GM21381 (cell line): Measurements from ENCODE around the gene MMP17.
"Not testable (repeated sequence)": the region's sequence is repeated elsewhere in the genome, so short reads cannot be mapped to it uniquely, and the experiment has no call there.

ENCODE experiments used
- ATAC-seq: cut with Tn5 transposase; IDR thresholded peaks from one replicate; pipeline ENCODE4 v1.9.1; 2021; ENCODE audit warnings: mild to moderate bottlenecking, moderate library complexity; ENCODE audit not compliant: unreplicated experiment

Gene MMP17

GRCh38 chr12:131799828-131800593 lies 28.2 kb upstream of the MMP17 start:
- no peak for ATAC-seq

- no peak for ATAC-seq
These were observed 27.5 kb upstream of the MMP17 start for GRCh38 chr12:131800594-131801135.

GRCh38 chr12:131801254-131801866 lies 26.8 kb upstream of the MMP17 start:
- ATAC-seq = no peak

GRCh38 chr12:131803961-131804521 lies 24.2 kb upstream of the MMP17 start:
- no peak for ATAC-seq

- no peak for ATAC-seq
These were observed 22.8 kb upstream of the MMP17 start for GRCh38 chr12:131805421-131805820.

GRCh38 chr12:131806674-131807073 lies 21.5 kb upstream of the MMP17 start:
- ATAC-seq = no peak

GRCh38 chr12:131808744-131809371 lies 19.3 kb upstream of the MMP17 start:
- peak; percentile 64 for ATAC-seq

- not testable (repeated sequence) for ATAC-seq
These were observed 18.5 kb upstream of the MMP17 start for GRCh38 chr12:131809476-131810254.

- no peak for ATAC-seq
These were observed 17.5 kb upstream of the MMP17 start for GRCh38 chr12:131810726-131811125.

GRCh38 chr12:131815131-131815530 lies 13.1 kb upstream of the MMP17 start:
- no peak for ATAC-seq

- no peak for ATAC-seq
These were observed 11.7 kb upstream of the MMP17 start for GRCh38 chr12:131816495-131816894.

GRCh38 chr12:131817241-131817640 lies 11.0 kb upstream of the MMP17 start:
- no peak for ATAC-seq

GRCh38 chr12:131818821-131819585 lies 9.2 kb upstream of the MMP17 start:
- ATAC-seq = no peak

GRCh38 chr12:131824450-131824849 lies 3.7 kb upstream of the MMP17 start:
- no peak for ATAC-seq

GRCh38 chr12:131825146-131825892 lies 2.9 kb upstream of the MMP17 start:
- ATAC-seq = no peak

GRCh38 chr12:131826097-131826928 lies 1.9 kb upstream of the MMP17 start:
- ATAC-seq = no peak

GRCh38 chr12:131828671-131829355 lies 620 bp downstream of the MMP17 start:
- peak; percentile 2 for ATAC-seq

GRCh38 chr12:131829356-131829747 lies 1.2 kb downstream of the MMP17 start:
- no peak for ATAC-seq
